A673 (cell line): ENCODE data around the gene CRISPLD2. TPM values are rescaled to one million over a fixed set of nuclear protein-coding genes. Genes with fewer than 3 reads are reported as not detected.

Source experiments
- BruUV-seq: library from RNA; stranded (reverse); fragments of 400-500 nt; replicated peaks from 2 replicates; lab custom pipeline; 2021; lab: Mats Ljungman, UMichigan
- CTCF ChIA-PET: fragments of 300-600 bp; sonication (Branson Sonifier 250); formaldehyde crosslinking; loops from one replicate; lab custom pipeline; 2022; ENCODE audit warnings: antibody characterized with exemption; lab: Charles Lee
- POLR2A ChIA-PET: fragments of 300-600 bp; sonication (Branson Sonifier 250); formaldehyde crosslinking; loops from one replicate; lab custom pipeline; 2022; ENCODE audit warnings: antibody characterized with exemption; ENCODE audit not compliant: low non-redundant PET; lab: Charles Lee
- DNase-seq: peaks from one replicate; pipeline ENCODE4 v3.0.0-alpha.2; 2015; ENCODE audit warnings: low spot score
- H3K27ac ChIP-seq: fragments of 200-600 bp; sonication (generic); 2 replicates; pipeline ENCODE4 v1.5.1; 2016; ENCODE audit warnings: mixed run types, low read depth, mild to moderate bottlenecking, mixed read lengths, antibody characterized with exemption, low read length; ENCODE audit not compliant: poor library complexity, severe bottlenecking
- H3K27me3 ChIP-seq: fragments of 200-600 bp; sonication (generic); replicated peaks from 2 replicates; pipeline ENCODE4 v1.6.1; 2017; ENCODE audit warnings: mixed run types, low read depth, mild to moderate bottlenecking, mixed read lengths, antibody characterized with exemption, low read length; ENCODE audit not compliant: insufficient read depth, poor library complexity
- H3K36me3 ChIP-seq: fragments of 200-600 bp; sonication (generic); 2 replicates; pipeline ENCODE4 v1.6.1; 2016; ENCODE audit warnings: mixed run types, mild to moderate bottlenecking, mixed read lengths, antibody characterized with exemption, low read length; ENCODE audit not compliant: insufficient read depth, poor library complexity, severe bottlenecking
- H3K4me1 ChIP-seq: fragments of 200-600 bp; sonication (generic); 2 replicates; pipeline ENCODE4 v1.6.1; 2017; ENCODE audit warnings: mixed run types, mild to moderate bottlenecking, mixed read lengths, antibody characterized with exemption, low read length; ENCODE audit not compliant: insufficient read depth, poor library complexity, severe bottlenecking
- H3K4me3 ChIP-seq: fragments of 200-600 bp; sonication (generic); 2 replicates; pipeline ENCODE4 v1.5.1; 2016; ENCODE audit warnings: low read depth, mixed run types, mild to moderate bottlenecking, mixed read lengths, low read length; ENCODE audit not compliant: poor library complexity, severe bottlenecking
- H3K9me3 ChIP-seq: fragments of 200-600 bp; sonication (generic); 2 replicates; pipeline ENCODE4 v1.6.1; 2016; ENCODE audit warnings: mixed run types, low read depth, mild to moderate bottlenecking, mixed read lengths, antibody characterized with exemption, low read length; ENCODE audit not compliant: poor library complexity, severe bottlenecking
- CTCF ChIP-seq: fragments of 300-800, 200-600 bp; sonication (generic); conservative IDR thresholded peaks from 2 replicates; pipeline ENCODE4 v1.5.1; 2017; ENCODE audit warnings: low read depth, mild to moderate bottlenecking, antibody characterized with exemption, low read length, moderate library complexity, mixed read lengths
- EZH2 ChIP-seq: fragments of 200-600 bp; sonication (generic); IDR thresholded peaks from 2 replicates; pipeline ENCODE4 v1.6.1; 2017; ENCODE audit warnings: borderline replicate concordance, low read depth, mild to moderate bottlenecking, mixed read lengths, antibody characterized with exemption, low read length; ENCODE audit not compliant: poor library complexity, severe bottlenecking
- intact Hi-C: fragments of 100-400 bp; cut with micrococcal nuclease; formaldehyde crosslinking; loops from one replicate; pipeline ENCODE4 v1.10.0; 2022; ENCODE audit not compliant: unreplicated experiment
- total RNA-seq: library from RNA; stranded (reverse); gene quantifications from 2 replicates; pipeline ENCODE4 v1.2.3, GENCODE V29; 2021

CRISPLD2 gene
- total RNA-seq, 1 experiment from 2014 or later, result 0.32 TPM

- H3K27me3 ChIP-seq, result no peaks in the 10 kb centered on the region
- ChIA-PET CTCF (no interaction called here), POLR2A (interaction anchor here (0.6 kb wide), 1 partner anchor 1648 kb away, joined by 4 read pairs; no protein-coding TSS in a partner anchor)
- H3K9me3 ChIP-seq, result no peaks in the 10 kb centered on the region
- H3K36me3 ChIP-seq, result no peaks in the 10 kb centered on the region
- no TSS peak for BruUV-seq
- H3K4me1 ChIP-seq, result no peaks in the 10 kb centered on the region
- TF ChIP-seq EZH2 (no peak), CTCF (no peak)
- no peak overlapping the region for H3K4me3 ChIP-seq
- intact Hi-C loops, result no loop called here
- DNase-seq, result no peak
- no peak overlapping the region for H3K27ac ChIP-seq
These were observed 3.7 kb downstream of the CRISPLD2 start for GRCh38 chr16:84823484-84823883.

- Histone ChIP-seq H3K27me3 (no peaks in the 10 kb centered on the region), H3K36me3 (no peaks in the 10 kb centered on the region), H3K9me3 (no peaks in the 10 kb centered on the region), H3K4me3 (no peak overlapping the region), H3K4me1 (no peaks in the 10 kb centered on the region), H3K27ac (no peak overlapping the region)
- no peak for TF ChIP-seq CTCF
- no peak for TF ChIP-seq EZH2
- ChIA-PET POLR2A (no interaction called here), CTCF (no interaction called here)
- intact Hi-C loops, result no loop called here
- DNase-seq, result no peak
- BruUV-seq, result no TSS peak
These were observed 4.1 kb downstream of the CRISPLD2 start for GRCh38 chr16:84823926-84824325.

DNA sequence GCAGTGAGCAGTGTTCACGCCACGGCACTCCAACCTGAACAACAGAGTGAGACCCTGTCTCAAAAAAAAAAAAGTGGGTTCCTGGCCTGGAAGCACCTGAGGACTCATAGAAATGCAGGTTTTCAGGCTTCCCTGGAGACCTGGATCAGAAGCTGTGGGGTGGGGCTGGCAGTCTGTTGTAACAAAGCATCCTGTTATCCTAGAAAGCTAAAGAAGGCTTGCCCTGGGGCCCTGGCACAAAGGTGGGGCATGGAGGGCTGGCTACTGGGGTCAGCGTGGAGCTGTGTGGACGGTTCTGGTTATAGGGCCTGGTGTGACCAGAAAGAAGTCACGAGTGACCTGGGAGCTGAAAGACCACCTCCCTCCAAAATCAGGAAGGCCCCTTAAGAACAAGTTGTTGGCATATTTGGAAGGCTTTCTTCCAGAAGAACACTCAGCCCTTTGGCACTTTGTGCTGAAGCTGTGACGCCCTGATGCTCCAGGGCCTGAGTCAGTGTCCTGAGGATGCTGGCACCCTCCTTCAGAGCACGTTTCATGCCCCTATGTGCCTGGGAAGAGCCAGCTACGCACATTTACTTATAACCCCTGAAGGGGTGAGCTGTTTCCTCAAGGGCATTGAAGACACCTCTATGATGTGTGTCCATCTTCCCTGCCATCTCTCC, 6.2 kb downstream of the CRISPLD2 start:
- no peaks in the 10 kb centered on the region for H3K4me1 ChIP-seq

DNA sequence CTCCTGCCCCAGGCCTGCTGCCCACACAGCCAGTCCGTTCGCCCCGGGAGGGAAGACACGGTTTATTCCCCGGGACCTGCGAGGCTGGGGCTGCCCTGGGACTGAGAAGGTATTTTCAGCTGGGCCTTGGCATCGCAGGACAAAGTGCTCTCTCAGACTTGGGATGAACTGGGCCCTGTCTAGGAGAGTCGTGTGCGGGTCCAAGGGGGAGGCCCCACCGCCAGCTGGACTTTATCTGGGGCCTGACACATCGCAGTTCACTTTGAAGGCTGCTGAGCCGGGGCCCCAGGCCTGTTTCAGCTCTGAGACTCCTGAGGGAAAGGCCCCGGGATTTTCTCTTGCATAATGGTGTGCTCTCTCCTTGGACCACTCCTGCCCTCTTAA, 6.8 kb downstream of the CRISPLD2 start:
- no peak overlapping the region for H3K4me3 ChIP-seq
- no peaks in the 10 kb centered on the region for H3K36me3 ChIP-seq
- H3K9me3 ChIP-seq, result no peaks in the 10 kb centered on the region
- ChIA-PET CTCF (no interaction called here), POLR2A (no interaction called here)
- TF ChIP-seq CTCF (no peak), EZH2 (no peak)
- no peaks in the 10 kb centered on the region for H3K27me3 ChIP-seq
- no peaks in the 10 kb centered on the region for H3K4me1 ChIP-seq
- BruUV-seq, result no TSS peak
- intact Hi-C loops, result no loop called here
- no peak overlapping the region for H3K27ac ChIP-seq
- DNase-seq, result no peak

More for the DNA sequence above, 6.2 kb downstream of the CRISPLD2 start:
- no peaks in the 10 kb centered on the region for H3K9me3 ChIP-seq
- H3K27ac ChIP-seq, result no peak overlapping the region
- POLR2A ChIA-PET, result no interaction called here
- no peaks in the 10 kb centered on the region for H3K36me3 ChIP-seq
- CTCF ChIA-PET, result no interaction called here
- DNase-seq, result no peak
- no peak overlapping the region for H3K4me3 ChIP-seq
- TF ChIP-seq EZH2, result no peak
- no peaks in the 10 kb centered on the region for H3K27me3 ChIP-seq
- intact Hi-C loops, result no loop called here
- no TSS peak for BruUV-seq
